GM10847 (cell line): ENCODE data around the gene ABHD17C.

Source experiments
- POLR2A ChIP-seq: IDR thresholded peaks from 2 replicates; pipeline ENCODE4 v1.6.1; 2011; ENCODE audit not compliant: insufficient read length; ENCODE audit errors: extremely low read depth

Gene ABHD17C

GRCh38 chr15:80804970-80805495, 109.9 kb downstream of the ABHD17C start:
- no peak for TF ChIP-seq POLR2A
